Prostate gland (tissue), 2 donors: Measurements from ENCODE around the gene RGS10.

ENCODE experiments used
- CTCF ChIP-seq, 4 experiments: fragments of 200-600 bp in 2 of 4; fragments of 450-650 bp in 2 of 4; sonication (generic) in 2 of 4; IDR thresholded peaks; 1 replicate in 3 of 4; 2 replicates in 1 of 4; pipeline ENCODE4 v1.5.1; 2016 to 2019; ENCODE audit warnings: antibody characterized with exemption in 4 of 4, mild to moderate bottlenecking in 2 of 4, moderate library complexity in 2 of 4
- POLR2A ChIP-seq: fragments of 450-650 bp; IDR thresholded peaks from one replicate; pipeline ENCODE4 v1.6.1; 2016; ENCODE audit warnings: antibody characterized with exemption, mild to moderate bottlenecking

DNA sequence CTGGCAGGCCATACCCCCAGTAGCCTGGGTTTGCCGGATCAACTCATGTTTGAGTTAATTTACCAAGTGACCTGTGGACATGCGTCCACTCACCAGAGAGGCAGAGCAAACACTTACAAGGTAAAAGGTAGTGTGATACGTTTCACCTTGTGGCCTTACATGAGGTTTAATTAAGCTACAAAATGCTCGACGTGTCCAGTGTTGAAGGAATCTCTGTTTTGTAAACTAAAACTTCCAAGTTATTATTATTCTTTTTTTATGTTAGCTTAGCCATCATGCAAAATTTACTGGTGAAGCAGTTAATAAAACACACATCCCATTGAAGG lies 42.9 kb downstream of the RGS10 start:
- no peak for TF ChIP-seq CTCF (IDR thresholded peaks at IDR 0.05)
- TF ChIP-seq POLR2A = no peak
